Fibroblast of skin of abdomen (primary cell): ENCODE data around the gene ATF7.
"Not testable (repeated sequence)": the region's sequence is repeated elsewhere in the genome, so short reads cannot be mapped to it uniquely, and the experiment has no call there.

Experiments used
- DNase-seq: peaks from one replicate; pipeline ENCODE4 v3.0.0-alpha.2; 2013

The ATF7 gene

GRCh38 chr12:53594897-53595615, 31.1 kb downstream of the ATF7 start:
- DNase-seq: no peak

GRCh38 chr12:53593707-53594106, 32.5 kb downstream of the ATF7 start:
- DNase-seq: no peak

- no peak for DNase-seq
Measured at GRCh38 chr12:53593031-53593430, 33.2 kb downstream of the ATF7 start.

GRCh38 chr12:53592426-53592825, 33.8 kb downstream of the ATF7 start:
- DNase-seq: no peak

- no peak for DNase-seq
Measured at GRCh38 chr12:53591301-53592206, 34.6 kb downstream of the ATF7 start.

- DNase-seq: no peak
Measured at GRCh38 chr12:53590652-53591051, 35.5 kb downstream of the ATF7 start.

- no peak for DNase-seq
Measured at GRCh38 chr12:53589915-53590314, 36.3 kb downstream of the ATF7 start.

GRCh38 chr12:53589423-53589822, 36.8 kb downstream of the ATF7 start:
- DNase-seq: no peak

GRCh38 chr12:53588123-53588522, 38.1 kb downstream of the ATF7 start:
- no peak for DNase-seq

GRCh38 chr12:53586745-53587144, 39.4 kb downstream of the ATF7 start:
- DNase-seq: no peak

- no peak for DNase-seq
Measured at GRCh38 chr12:53585448-53586125, 40.6 kb downstream of the ATF7 start.

- DNase-seq: no peak
Measured at GRCh38 chr12:53579545-53579955, 46.6 kb downstream of the ATF7 start.

- DNase-seq: no peak
Measured at GRCh38 chr12:53578783-53579182, 47.4 kb downstream of the ATF7 start.

- DNase-seq: no peak
Measured at GRCh38 chr12:53577941-53578352, 48.2 kb downstream of the ATF7 start.

GRCh38 chr12:53575502-53576249, 50.5 kb downstream of the ATF7 start:
- DNase-seq: peak; percentile 93

- DNase-seq: no peak
Measured at GRCh38 chr12:53572134-53572758, 53.9 kb downstream of the ATF7 start.

- DNase-seq: no peak
Measured at GRCh38 chr12:53571295-53571694, 54.9 kb downstream of the ATF7 start.

GRCh38 chr12:53568809-53569557, 57.2 kb downstream of the ATF7 start:
- peak; percentile 84 for DNase-seq

- DNase-seq: peak; percentile 18
Measured at GRCh38 chr12:53567961-53568808, 58.0 kb downstream of the ATF7 start.

- DNase-seq: not testable (repeated sequence)
Measured at GRCh38 chr12:53565376-53565775, 60.8 kb downstream of the ATF7 start.
